HG02973 (cell line): ENCODE measurements around the gene LSM4.

Experiments
- ATAC-seq: cut with Tn5 transposase; IDR thresholded peaks from one replicate; pipeline ENCODE4 v1.9.1; 2021; ENCODE audit warnings: moderate library complexity; ENCODE audit not compliant: unreplicated experiment

The LSM4 gene

DNA sequence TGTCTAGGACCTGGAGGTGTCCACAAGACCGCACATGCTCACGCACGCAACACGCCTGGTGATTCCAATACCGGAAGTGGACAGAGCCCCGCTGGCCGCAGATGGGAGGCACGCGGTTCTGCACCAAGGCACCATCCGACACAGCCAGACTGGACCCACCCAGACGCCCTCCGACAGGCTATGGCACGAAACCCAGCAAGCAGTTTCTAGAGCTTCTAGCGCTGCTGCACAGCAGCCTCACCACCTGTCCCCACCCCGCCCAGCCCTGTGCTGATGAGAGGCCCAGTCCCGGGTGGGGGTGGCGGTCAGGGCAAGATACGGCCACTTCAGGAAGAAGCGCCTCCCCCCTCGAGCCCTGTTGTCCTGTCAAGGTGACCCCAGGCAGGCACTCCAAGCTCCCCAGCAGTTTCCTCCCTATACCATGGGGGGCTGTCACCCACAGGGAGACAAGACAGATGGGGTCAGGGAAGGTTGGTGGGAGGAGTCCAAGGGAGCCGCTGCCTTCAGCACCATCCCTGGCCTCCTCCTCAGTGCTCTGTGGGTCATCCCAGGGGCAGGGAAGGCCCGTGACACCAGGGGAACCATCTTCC, 11.3 kb downstream of the LSM4 start:
- ATAC-seq = no peak

DNA sequence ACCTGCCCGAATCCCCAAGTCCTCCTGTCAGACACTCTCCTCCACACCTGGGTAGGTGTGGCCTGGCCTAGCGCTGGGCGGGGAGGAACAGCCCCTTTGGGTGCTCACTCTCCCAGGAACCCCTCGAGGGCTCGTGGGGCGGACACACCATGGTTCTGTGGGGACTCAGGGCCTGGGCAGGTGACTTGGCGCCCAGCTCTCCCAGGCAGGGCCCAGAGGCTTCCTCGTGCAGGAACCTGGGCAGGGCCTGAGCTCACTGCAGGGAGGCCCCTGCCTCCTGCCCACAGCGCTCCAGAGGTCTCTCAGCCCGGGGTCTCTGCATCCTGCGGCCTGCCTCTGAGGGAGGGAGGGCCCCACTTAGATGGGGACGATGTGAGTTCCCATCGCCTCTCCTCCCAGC, 11.9 kb downstream of the LSM4 start:
- ATAC-seq = no peak

DNA sequence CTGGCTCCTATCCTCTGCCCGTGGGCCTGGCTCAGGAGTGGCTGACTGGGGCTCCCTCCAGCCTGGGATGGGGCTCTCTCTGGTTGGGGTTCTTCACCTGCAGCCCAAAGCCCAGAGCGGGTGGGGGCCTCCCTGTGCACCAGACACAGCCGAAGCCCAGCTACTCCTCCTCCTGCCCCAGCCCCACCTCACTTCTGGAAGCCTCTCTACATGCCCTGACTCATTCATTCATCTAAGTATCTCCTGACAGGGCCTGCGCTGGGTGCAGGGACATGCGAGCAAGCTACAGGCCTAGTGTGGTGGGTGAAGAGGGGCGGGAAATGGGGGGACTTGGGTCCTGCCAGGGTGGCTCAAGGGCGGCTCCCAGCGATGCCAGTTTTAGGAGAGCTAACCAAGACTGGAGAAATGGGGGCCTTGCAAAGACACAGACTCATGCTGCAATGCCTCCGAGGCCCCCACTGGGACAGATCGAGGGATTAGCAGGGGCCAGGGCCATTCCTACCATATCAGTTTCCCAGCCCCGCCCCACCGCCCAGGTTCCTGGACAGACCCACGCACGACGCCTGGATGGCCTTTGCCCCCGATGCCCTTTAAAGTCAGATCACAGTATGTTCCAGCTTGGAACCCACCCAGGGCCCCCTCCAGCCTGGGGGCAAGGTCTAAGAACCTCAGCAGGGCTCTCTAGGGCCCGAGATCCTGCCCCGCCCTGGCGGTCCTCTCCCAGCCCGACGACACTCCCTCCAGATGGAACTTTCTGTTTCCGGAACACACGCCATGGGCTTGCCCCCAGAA, 12.6 kb downstream of the LSM4 start:
- ATAC-seq = no peak

DNA sequence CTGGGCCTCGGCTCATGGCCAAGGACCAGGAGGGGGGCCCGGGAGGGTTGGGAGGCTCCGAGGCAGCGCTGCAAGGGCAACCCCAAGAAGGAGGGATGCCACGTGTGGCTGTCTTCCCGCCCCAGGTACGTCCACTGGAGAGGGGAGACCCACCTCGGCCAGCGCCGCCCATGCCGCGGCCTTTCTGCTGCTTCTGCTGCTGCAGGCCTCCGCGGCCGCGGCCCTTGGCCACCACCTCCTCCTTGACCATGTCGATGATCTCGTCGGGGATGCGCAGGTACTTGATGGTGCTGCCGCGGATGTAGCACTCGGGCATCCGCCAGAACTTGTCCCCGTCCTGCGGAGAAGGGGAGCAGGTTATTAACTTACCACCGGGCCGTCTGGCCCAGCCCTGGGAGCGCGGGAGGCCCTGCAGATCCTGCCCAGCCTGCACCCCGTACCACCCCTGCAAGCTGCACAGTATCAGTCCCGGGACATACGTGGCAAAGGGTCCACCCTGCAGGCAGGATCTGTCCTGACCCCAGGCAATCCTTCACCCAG, 13.3 kb downstream of the LSM4 start:
- no peak for ATAC-seq

DNA sequence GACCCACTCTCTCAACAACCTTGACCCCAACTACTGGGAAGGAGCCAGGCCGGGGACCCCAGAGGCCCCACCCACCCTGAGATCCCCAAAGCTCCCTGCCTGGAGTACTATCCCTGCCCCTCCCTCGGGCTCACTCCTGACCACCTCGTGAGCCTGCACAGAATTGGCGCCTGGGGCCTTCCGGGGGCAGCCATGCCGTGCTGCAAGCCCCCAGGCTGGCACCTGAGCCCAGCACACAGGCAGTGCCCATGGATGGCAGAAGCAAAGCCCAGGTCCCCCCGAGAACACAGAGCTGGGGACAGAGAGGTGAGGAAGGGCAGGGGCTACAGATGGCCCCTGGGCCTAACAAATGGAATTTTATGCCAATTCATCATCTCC, 13.9 kb downstream of the LSM4 start:
- no peak for ATAC-seq

DNA sequence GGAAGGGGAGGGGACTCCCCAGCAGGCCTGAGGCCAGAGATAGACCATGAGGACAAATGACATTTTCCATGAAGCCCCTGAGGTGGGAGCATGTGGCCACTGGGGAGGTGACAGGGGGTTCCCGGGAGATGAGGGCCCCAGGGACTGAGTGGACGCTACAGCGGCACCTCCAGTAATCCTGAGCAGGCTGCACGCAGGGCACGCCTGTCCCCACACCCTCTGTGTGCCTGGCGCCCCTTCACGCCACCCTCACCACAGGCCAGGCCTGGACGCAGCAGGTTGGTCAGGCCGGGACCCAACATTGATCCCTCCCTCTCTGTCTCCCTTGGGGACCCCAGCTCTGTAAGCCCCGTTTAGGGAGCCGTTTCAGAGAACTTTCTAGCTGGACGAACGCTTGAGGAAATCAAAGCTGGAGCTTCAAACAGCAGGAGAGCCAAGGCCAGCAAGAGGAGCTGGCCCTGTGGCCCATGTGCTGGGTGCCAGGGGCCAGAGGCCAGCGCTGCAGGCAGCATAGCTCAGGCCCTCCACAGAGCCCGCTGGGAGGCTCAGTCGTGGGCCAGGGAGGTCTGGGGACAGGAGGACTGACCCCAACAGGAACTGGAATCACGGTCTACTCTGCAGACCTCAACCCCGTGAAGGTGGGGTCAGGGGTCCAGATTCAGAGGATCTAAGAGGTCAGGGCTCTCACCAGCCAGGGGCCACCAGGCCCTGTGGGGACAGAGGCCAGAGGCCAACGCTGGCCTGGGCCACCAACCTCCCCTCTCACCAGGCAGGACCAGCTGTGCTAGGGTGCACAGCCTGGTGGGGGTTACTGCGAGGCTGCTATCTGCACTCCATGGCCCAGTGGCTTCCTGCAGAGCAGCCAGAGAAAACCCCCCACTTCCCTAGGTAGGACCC, 14.6 kb downstream of the LSM4 start:
- ATAC-seq = no peak

DNA sequence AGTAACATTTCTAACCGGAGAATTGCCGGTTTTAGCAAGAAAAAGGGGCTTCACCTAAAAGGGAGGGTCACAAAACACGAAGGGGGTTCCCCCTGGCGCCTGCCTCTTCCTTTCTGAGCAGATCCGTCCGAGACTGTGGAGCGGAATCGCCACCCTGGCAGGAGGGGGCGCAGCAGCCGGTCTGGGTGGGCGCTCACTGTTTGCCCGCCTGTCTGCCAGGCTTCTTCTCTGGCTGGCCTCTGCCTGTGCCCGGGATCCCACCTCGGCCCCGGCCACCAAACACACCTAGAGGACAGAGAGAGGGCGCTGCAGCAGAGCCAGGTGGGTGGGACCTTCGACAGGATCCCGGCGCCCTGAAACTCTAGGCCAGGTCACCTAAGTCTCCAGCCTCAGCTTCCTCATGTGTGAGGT, 15.6 kb downstream of the LSM4 start:
- ATAC-seq = no peak

DNA sequence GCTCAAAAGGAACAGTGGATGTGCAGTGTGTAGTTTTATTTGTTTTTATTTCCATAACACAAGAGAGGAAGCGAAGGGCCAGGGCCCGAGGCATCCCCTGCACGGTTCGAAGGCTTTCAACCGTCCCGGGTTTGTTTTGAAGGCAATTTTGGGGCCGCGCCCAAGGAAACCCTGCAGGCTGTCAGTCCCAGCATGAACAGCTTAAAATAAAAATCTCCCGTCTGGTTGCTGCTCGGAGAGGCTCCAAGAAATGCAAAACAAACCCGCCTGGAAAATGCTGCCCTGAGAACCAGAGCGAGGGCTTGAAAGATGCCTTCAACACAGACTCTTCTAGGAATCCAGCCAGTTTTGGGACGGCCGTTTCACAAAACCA, 16.0 kb downstream of the LSM4 start:
- ATAC-seq = no peak

DNA sequence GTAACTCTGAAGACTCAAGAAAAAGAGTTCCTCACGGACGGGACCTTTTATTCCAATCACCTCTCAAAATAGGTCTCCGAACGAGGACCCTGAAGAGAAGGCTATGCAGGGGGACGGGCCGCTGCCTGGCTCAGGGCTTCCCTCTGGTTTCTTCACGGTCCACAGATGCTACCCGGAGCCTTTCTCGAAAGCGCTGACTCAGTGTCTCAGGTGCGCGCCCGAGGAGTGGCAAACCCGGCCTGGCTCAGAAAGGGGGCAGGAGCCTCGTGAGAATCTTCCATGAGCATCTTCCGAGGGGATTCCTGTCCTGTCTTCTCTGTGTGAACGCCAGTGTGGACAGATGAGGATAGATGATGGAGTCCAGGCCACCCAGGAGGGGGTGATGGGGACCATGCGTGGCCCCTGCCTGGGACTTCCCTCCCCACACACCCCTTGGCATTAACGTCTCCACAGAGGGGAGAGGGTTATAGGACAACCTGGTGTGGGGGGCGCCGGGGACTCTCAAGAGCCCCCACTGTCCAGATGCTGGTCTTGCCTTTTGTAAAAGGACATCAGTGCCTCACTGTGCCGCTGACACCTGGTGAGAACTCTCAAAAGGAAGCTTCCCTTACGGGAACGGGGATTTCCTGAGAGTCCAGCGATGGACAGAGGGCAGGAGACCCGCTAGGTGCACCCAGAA, 16.5 kb downstream of the LSM4 start:
- ATAC-seq = no peak

DNA sequence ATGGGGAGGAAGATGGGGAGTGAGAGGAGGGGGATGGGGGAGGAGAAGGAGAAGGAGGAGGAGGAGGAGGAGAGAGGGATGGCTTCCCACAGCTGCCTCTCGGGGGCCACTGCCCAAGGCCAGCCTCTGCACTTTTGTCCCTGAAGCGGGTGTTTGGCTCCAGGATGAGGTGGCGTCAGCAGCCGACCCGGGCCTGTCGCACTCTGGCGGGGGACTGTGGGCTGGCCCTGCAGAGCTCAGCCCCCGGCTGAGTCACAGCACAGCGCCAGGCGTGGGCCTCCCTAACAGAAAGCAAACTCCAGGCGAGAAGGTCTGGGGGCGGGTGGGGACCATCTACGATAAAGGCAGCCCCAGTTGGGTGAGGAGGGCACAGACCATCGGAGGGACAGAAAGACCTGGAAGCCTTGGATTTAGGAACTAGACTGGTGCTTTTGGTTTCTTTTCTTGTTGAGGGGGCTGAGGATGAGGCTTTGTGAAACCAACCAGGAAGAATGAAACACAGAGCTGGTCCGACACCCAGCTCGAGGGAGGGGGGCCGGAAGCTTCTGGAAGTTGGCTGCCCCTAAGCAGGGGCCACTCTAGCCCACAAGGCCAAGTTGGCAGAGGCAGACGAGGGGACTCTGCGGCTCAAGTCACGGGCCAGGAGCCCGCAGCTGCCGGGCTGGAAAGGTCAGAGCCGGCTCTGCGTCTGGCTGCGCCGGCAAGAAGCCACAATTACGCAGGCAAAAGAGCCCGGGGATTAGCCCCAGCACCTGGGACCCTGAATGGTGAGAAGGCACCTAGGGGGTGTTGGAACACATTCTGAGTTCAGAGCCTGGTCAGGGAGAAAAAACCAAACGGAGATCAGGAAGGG, 18.2 kb downstream of the LSM4 start:
- ATAC-seq = peak; percentile 32

DNA sequence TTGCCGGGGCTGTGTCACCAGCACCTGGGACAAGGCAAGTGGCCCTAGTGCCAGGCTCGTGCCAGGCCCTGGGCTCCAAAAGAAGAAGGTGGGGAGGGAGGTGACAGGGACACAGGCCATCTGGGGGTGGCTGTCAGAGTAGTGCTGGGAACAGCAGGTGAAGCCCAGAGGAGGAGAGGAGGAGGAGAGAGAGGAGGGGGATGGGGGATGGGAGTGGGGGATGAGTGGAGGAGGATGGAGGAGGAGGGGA, 18.7 kb downstream of the LSM4 start:
- ATAC-seq = no peak

DNA sequence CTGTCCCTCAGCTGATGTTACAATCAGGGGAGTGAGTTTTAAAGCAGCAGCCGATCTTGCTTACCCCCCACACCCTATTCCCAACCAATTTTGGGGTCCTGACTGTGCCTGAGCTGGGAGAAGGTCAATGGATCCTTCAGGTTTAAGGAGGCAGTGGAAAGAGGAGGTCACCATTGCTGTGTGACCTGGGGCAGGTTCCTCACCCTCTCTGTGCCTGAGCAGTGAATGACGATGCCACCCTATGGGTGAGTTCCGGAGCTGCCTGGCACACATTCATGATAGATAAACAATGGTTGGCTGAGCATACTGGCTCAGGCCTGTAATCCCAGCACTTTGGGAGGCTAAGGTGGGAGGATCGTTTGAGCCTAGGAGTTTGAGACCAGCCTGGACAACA, 21.2 kb downstream of the LSM4 start:
- no peak for ATAC-seq

DNA sequence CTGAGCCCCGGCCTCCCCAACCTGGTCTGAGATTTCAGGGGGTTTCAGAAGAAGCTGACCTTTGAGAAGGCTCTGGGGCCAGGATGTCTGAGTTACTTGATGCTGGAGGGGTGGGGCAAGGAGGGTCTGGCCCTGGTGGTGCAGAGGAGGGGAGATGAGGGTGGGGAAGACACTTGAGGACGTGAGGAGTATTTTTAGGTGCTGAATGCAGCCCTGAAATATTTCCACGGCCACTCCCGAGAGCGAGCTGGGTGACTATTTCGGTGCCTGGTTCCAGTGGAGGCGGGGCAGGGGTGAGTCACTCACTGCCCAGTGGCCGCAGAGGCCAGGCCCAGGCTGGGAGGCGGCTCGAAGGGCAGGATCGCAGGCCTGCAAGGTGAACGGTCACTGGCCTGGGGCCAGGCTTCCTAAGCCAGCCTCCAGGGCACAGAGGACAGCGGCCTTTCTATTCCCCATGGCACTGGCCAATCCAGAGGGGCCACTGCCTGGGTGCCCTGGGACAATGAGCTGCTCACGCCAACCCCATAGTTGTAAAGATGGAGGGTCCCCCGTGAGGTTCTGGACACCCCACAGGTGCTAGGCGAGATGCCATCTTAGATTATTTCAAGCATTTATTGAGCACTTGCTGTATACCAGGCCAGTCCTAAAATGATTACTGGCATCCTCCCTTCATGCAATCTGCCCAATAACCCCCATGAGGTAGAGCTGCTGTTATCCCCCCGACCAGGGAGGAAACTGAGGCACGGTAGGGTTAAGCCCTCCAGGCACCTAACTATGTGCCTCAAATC, 21.8 kb downstream of the LSM4 start:
- ATAC-seq = no peak

DNA sequence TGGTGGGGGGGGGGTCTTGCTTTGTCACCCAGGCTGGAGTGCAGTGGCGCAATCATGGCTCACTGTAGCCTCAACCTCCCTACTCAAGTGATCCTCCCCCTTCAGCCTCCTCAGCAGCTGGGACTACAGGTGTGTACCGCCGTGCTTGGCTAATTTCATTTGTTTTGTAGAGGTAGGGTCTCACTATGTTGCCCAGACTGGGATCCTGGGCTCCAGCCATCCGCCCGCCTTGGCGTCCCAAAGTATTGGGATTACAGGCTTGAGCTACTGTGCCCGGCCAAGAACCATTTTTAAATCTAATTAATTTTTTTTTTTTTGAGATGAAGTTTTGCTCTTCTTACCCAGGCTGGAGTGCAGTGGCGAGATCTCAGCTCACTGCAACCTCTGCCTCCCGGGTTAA, 23.2 kb downstream of the LSM4 start:
- no peak for ATAC-seq

DNA sequence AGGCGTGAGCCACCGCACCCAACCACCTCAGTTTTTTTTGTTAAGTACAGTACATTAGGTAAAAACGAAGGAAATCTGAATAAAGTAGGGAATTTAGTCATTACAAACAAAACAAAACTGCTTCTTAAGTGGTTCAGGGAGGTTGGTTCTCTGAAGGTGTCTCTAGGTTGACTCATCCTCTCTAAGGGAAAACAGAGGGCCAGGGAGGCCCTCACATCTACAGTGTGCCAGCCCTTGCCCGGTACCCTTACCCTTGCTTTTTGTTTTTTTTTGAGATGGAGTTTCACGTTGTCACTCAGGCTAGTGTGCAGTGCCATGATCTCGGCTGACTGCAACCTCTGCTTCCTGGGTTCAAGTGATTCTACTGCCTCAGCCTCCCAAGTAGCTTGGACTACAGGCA, 24.3 kb downstream of the LSM4 start:
- no peak for ATAC-seq

DNA sequence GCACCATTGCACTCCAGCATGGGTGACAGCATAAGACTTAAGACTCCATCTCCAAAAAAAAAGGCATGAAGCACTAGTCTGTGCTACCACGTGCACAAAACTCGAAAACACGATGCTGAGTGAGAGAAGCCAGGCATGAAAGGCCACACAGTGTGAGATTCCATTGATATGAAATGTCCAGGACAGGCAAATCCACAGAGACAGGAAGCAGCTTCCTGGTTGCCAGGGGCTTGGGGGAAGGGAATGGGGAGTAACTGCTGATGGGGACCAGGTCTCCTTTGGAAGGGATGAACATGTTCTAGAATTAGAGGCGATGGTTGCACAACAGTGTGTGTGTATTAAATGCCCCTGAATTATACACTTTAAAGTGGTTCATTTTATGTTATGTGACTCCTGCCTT, 25.6 kb downstream of the LSM4 start:
- ATAC-seq = no peak

DNA sequence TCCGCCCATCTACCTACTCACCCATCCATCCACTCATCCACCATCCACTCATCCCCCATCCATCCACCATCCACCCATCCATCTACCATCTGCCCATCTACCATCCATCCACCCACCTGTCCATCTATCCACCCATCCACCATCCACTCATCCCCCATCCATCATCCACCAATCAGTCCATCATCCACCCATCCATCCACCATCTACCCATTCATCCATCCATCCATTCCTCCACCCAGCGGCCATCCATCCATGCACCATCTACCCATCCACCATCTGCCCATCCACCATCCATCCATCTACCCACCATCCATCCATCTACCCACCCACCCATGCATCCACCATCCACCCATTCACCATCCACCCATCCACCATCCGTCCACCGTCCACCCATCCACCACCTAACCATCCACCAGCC, 27.8 kb downstream of the LSM4 start:
- ATAC-seq = no peak

DNA sequence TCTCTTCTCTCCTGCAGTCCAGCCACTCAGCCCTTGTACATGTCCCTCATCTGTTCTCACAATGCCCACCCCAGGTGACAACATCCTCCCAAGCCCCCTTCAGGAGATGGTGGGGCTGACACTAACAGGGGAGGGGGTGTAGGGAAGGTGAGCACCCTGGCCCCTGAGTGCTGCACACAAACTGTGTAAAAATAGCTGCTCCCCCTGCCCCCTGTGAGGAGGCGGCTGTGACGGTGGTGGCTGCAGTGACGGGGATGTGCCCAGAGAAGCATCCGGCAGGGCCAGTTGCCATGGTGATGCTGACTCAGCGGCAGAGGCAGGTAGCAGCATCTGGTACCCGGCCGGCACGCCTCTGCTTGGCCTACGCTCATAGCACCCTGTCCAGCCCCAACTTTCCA, 28.4 kb downstream of the LSM4 start:
- no peak for ATAC-seq

DNA sequence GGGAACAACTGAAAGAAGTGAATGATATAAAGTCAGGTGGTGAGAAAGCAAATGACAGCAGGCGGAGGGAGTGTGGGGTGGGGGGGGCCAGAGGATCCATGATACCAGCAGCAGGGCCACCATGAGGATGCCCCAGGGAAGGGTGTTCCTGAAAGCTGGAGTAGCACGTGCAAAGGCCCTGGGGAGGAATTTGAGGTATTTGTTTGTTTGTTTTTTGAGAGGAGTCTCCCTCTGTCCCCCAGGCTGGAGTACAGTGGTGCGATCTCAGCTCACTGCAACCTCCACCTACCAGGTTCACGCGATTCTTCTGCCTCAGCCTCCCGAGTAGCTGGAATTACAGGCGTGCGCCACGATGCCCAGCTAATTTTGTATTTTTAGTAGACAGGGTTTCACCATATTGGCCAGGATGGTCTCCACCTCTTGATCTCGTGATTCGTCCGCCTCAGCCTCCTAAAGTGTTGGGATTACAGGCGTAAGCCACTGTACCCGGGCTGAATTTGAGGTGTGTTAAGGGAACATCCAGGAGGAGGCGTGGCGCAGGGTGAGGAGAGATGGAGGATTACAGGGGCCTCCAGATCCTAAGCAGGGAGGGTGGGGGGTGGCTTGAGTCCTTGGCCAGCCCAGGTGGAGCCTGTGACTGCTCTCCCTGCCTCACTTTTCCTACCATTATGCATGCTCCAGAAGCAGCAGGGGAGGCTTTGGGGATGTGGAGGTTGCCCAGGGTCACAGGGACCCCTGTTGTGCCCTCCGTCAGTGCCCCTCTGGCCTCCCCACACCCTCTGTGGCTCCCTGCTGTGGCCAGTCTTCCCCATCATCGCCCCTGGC, 29.0 kb downstream of the LSM4 start:
- no peak for ATAC-seq
